Endodermal cell (in vitro differentiated cells): ENCODE data around the gene SSRP1. TPM values are rescaled to one million over a fixed set of nuclear protein-coding genes. Genes with fewer than 3 reads are reported as not detected.

ENCODE experiments used
- DNase-seq: peaks from one replicate; pipeline ENCODE4 v3.0.0-alpha.2; 2017
- H3K27ac ChIP-seq: 2 replicates; pipeline ENCODE4 v1.5.1; 2013; ENCODE audit warnings: mild to moderate bottlenecking, low read depth, low read length, moderate library complexity
- H3K27me3 ChIP-seq: 2 replicates; pipeline ENCODE4 v1.6.1; 2013; ENCODE audit warnings: mild to moderate bottlenecking, low read length, moderate library complexity; ENCODE audit not compliant: insufficient read depth, control insufficient read depth, poor library complexity, severe bottlenecking
- H3K36me3 ChIP-seq: 2 replicates; pipeline ENCODE4 v1.7.0; 2013; ENCODE audit warnings: mild to moderate bottlenecking, low read length, moderate library complexity; ENCODE audit not compliant: control insufficient read depth, insufficient read depth
- H3K4me1 ChIP-seq: one replicate; pipeline ENCODE4 v1.7.0; 2013; ENCODE audit warnings: low read length; ENCODE audit not compliant: control insufficient read depth, insufficient read depth
- H3K4me3 ChIP-seq: 2 replicates; pipeline ENCODE4 v1.5.1; 2013; ENCODE audit warnings: mild to moderate bottlenecking, low read length, moderate library complexity
- H3K9ac ChIP-seq: 2 replicates; pipeline ENCODE4 v1.6.1; 2013; ENCODE audit warnings: mild to moderate bottlenecking, low read length, moderate library complexity; ENCODE audit not compliant: poor library complexity, severe bottlenecking; ENCODE audit errors: extremely low read depth
- H3K9me3 ChIP-seq: 2 replicates; pipeline ENCODE4 v1.6.1; 2013; ENCODE audit warnings: mild to moderate bottlenecking, low read length, moderate library complexity; ENCODE audit not compliant: control insufficient read depth
- H3K27ac Mint-ChIP-seq: 2 replicates; pipeline ENCODE4 v1.8.0; 2020; ENCODE audit warnings: mixed read lengths
- H3K27me3 Mint-ChIP-seq: 2 replicates; pipeline ENCODE4 v1.8.0; 2021; ENCODE audit warnings: mild to moderate bottlenecking, mixed read lengths; ENCODE audit not compliant: insufficient read depth
- H3K36me3 Mint-ChIP-seq: 2 replicates; pipeline ENCODE4 v1.8.0; 2020; ENCODE audit warnings: low read depth, mixed read lengths
- H3K4me1 Mint-ChIP-seq: 2 replicates; pipeline ENCODE4 v1.8.0; 2020; ENCODE audit warnings: mixed read lengths
- H3K4me3 Mint-ChIP-seq: 2 replicates; pipeline ENCODE4 v1.8.0; 2020; ENCODE audit warnings: mild to moderate bottlenecking, moderate library complexity, mixed read lengths
- H3K9me3 Mint-ChIP-seq: 2 replicates; pipeline ENCODE4 v1.8.0; 2020; ENCODE audit warnings: mild to moderate bottlenecking, mixed read lengths
- WGBS, 2 experiments: methylation state at CpG; one replicate each; pipeline versions ENCODE4 v1.1.5 to v1.1.7; 2013; ENCODE audit warnings: missing lambda C conversion rate in 2 of 2, mixed read lengths in 1 of 2; ENCODE audit not compliant: insufficient coverage in 1 of 2, insufficient read length in 1 of 2; 5-methylcytosine and 5-hydroxymethylcytosine counted together
- total RNA-seq, 2 donors: library from RNA; stranded (reverse); fragmentation: NEBNext Ultra II Directional in 1 of 2; extraction: Animal tissue kit (Norgen Biotek cat#: 25700) in 1 of 2; gene quantifications; 2 replicates in 1 of 2; 3 replicates in 1 of 2; pipeline ENCODE4 v1.2.1, GENCODE V29; 2021
- TF ChIP-seq, protein P1 (sequence below): fragments of 200-600 bp; sonication (generic); conservative IDR thresholded peaks from 2 replicates; pipeline ENCODE4 v1.5.0; 2021; ENCODE audit warnings: antibody characterized with exemption, mild to moderate bottlenecking

SSRP1 gene
- total RNA-seq, 2 donors from 2014 or later: 145 to 182 TPM

DNA sequence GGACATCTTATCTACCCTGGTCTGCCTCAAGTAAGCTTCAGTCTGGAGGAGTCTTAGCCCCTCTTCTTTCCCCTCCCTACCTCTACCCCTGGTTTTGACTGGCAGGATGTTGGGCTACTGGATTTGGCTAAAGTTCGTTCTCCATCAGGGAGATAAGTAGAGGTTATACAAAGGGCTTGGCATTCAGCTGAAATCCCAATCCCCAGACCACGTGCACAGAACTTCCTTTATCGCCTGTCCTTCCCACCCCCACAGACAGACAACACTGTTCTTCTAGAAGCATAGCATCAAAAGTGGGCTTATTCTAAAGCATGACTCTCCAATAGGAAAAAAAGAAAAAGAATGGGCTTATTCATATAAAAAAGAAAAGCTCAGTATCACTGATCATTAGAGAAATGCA lies 37.5 kb upstream of the SSRP1 start:
- H3K9me3 Mint-ChIP-seq: no peaks in the 10 kb centered on the region
- 80 to 88% methylated on average over 1 to 3 of the region's 3 CpGs for WGBS, 2 experiments
- no peaks in the 10 kb centered on the region for H3K36me3 Mint-ChIP-seq
- Histone ChIP-seq H3K27ac (no peak overlapping the region), H3K36me3 (no peaks in the 10 kb centered on the region), H3K9me3 (no peaks in the 10 kb centered on the region), H3K4me1 (peaks cover 6% of the 10 kb centered on the region), H3K4me3 (no peak overlapping the region), H3K27me3 (peaks cover 59% of the 10 kb centered on the region), H3K9ac (no peak overlapping the region)
- peaks cover 61% of the 10 kb centered on the region for H3K27me3 Mint-ChIP-seq
- H3K27ac Mint-ChIP-seq: no peak overlapping the region
- H3K4me3 Mint-ChIP-seq: no peak overlapping the region
- H3K4me1 Mint-ChIP-seq: no peaks in the 10 kb centered on the region
- TF ChIP-seq, protein P1, sequence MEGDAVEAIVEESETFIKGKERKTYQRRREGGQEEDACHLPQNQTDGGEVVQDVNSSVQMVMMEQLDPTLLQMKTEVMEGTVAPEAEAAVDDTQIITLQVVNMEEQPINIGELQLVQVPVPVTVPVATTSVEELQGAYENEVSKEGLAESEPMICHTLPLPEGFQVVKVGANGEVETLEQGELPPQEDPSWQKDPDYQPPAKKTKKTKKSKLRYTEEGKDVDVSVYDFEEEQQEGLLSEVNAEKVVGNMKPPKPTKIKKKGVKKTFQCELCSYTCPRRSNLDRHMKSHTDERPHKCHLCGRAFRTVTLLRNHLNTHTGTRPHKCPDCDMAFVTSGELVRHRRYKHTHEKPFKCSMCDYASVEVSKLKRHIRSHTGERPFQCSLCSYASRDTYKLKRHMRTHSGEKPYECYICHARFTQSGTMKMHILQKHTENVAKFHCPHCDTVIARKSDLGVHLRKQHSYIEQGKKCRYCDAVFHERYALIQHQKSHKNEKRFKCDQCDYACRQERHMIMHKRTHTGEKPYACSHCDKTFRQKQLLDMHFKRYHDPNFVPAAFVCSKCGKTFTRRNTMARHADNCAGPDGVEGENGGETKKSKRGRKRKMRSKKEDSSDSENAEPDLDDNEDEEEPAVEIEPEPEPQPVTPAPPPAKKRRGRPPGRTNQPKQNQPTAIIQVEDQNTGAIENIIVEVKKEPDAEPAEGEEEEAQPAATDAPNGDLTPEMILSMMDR: no peak
- no peak for DNase-seq

DNA sequence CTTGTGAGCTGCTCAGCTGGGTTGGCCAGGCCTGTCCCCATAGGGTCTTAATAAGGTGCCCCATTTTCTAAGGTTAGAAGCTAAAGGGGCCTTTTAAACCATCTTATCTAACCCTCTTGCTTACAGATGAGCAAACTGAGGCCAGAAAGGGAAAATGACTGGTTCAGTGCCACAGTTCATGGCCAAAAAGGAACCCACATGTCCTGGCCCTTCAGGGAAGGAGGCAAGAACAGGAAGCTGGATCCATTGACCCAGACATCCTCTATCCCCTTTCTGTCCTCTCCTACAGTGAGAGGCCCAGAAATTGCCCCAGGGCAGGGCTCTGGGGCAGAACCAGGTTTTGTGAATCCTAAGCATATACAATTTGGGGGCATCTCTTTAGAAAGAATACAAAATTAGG lies 35.2 kb upstream of the SSRP1 start:
- Histone ChIP-seq H3K4me3 (no peak overlapping the region), H3K9ac (no peak overlapping the region), H3K27ac (no peak overlapping the region), H3K36me3 (no peaks in the 10 kb centered on the region), H3K4me1 (peaks cover 10% of the 10 kb centered on the region), H3K9me3 (no peaks in the 10 kb centered on the region), H3K27me3 (peaks cover 65% of the 10 kb centered on the region)
- no peak overlapping the region for H3K27ac Mint-ChIP-seq
- DNase-seq: no peak
- no peak overlapping the region for H3K4me3 Mint-ChIP-seq
- H3K9me3 Mint-ChIP-seq: no peaks in the 10 kb centered on the region
- TF ChIP-seq, protein P1: no peak
- no peaks in the 10 kb centered on the region for H3K36me3 Mint-ChIP-seq
- peaks cover 61% of the 10 kb centered on the region for H3K27me3 Mint-ChIP-seq
- peaks cover 4% of the 10 kb centered on the region for H3K4me1 Mint-ChIP-seq

GRCh38 chr11:57370251-57370650 lies 34.6 kb upstream of the SSRP1 start:
- H3K36me3 ChIP-seq: no peaks in the 10 kb centered on the region
- peaks cover 58% of the 10 kb centered on the region for H3K27me3 Mint-ChIP-seq
- peaks cover 10% of the 10 kb centered on the region for H3K4me1 Mint-ChIP-seq
- no peak overlapping the region for H3K4me3 ChIP-seq
- H3K36me3 Mint-ChIP-seq: no peaks in the 10 kb centered on the region
- peaks cover 12% of the 10 kb centered on the region for H3K4me1 ChIP-seq
- peaks cover 61% of the 10 kb centered on the region for H3K27me3 ChIP-seq
- WGBS, 2 experiments: 87 to 91% methylated on average over 6 to 7 of the region's 7 CpGs
- no peaks in the 10 kb centered on the region for H3K9me3 ChIP-seq
- no peak overlapping the region for H3K9ac ChIP-seq
- no peaks in the 10 kb centered on the region for H3K9me3 Mint-ChIP-seq
- TF ChIP-seq, protein P1: no peak
- H3K27ac Mint-ChIP-seq: no peak overlapping the region
- no peak overlapping the region for H3K27ac ChIP-seq
- no peak for DNase-seq
- H3K4me3 Mint-ChIP-seq: no peak overlapping the region
